HG03442 (cell line): ENCODE data around the gene MYH8.

ENCODE experiments used
- ATAC-seq: cut with Tn5 transposase; IDR thresholded peaks from one replicate; pipeline ENCODE4 v1.9.1; 2021; ENCODE audit warnings: mild to moderate bottlenecking, moderate library complexity; ENCODE audit not compliant: unreplicated experiment

The MYH8 gene

GRCh38 chr17:10421900-10422542 is at the start of gene MYH8:
Gene MYH8, minus strand, starts transcription at chr17:10421950. Its CDS starts 1,723 bp downstream, at chr17:10420227.
- ATAC-seq: no peak

DNA sequence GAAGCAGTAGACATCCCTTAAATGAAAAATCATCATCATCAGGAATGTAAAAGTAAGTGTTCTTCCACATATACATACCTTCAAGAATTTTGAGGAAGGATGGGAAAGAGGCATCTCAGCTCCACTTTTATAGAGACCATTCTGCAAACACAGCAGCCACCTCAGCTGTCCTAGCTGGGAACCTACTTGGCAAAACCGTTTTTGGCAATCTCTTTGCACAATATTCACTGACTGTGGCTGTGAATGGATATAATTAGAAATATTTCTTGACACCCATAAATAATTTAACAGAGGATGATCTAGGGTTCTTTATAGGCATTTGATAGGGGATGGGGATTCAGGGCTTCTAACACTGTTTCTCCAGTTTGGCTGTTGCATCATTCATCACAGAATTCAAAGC is 47.7 kb upstream of the MYH8 start, which contains the start of gene MYH4:
TSS of gene MYH4 (minus strand) at position 101 of the 400 bp plus-strand sequence. CDS start 2,814 bp downstream, outside the sequence.
- ATAC-seq: no peak

GRCh38 chr17:10463402-10463801 is 41.7 kb upstream of the MYH8 start:
- ATAC-seq: no peak

GRCh38 chr17:10460062-10460461 is 38.3 kb upstream of the MYH8 start:
- ATAC-seq: no peak

- no peak for ATAC-seq
Observed at GRCh38 chr17:10458701-10459100, 37.0 kb upstream of the MYH8 start.

GRCh38 chr17:10457952-10458351 is 36.2 kb upstream of the MYH8 start:
- ATAC-seq: no peak

GRCh38 chr17:10447026-10447931 is 25.5 kb upstream of the MYH8 start:
- ATAC-seq: no peak

DNA sequence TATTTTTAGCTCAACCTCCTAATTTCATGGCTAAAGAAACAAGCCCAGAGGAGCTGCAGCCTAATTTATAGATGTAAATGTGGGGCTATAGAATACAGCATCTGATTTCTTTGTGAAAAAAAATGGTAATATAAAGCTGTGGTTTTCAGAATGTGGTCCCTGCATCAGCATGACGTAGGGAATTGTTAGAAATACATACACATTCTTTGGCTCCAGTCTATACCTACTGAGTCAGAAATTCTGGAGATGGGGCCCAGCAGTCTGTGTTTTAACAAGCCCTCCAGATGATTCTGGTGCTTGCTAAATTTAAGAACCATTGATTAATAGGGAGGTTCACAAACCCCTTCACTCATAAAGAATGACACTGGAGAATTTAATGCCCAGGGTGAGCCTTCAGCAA is 18.1 kb upstream of the MYH8 start:
- no peak for ATAC-seq

- ATAC-seq: no peak
Observed at GRCh38 chr17:10435096-10435495, 13.3 kb upstream of the MYH8 start.

DNA sequence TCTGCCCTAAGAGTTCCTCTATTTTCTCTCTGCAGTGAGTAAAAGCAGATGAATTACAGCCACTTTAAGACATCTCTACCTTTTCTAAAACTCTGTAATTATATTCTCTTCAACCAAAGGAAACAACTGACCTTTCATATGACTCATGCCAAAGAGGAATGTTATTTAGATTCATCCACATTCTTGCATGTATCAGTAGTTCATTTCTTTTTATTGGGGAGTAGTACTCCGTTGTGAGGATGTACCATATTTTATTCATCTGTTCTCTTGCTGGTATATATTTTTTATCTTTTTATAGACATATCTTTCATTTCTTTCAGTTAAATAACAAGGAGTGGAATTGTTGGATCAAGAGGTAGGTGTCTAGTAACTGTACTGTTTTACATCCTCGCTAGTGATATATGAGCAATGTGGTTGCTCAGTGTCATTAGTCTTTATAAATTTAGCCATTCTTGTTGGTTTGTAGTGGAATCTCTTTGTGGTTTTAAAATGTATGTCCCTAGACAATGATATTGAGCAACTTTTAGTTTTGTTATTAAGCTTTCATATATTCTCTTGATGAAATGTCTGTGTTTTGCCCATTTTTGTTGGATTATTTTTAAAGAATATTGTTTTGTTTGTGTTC is 7.8 kb upstream of the MYH8 start:
- no peak for ATAC-seq

- ATAC-seq: no peak
Observed at GRCh38 chr17:10428781-10429180, 7.0 kb upstream of the MYH8 start.

- no peak for ATAC-seq
Observed at GRCh38 chr17:10421211-10421610, 539 bp downstream of the MYH8 start.

GRCh38 chr17:10420811-10421210 is 939 bp downstream of the MYH8 start:
- no peak for ATAC-seq

GRCh38 chr17:10417431-10417830 is 4.3 kb downstream of the MYH8 start:
- ATAC-seq: no peak

DNA sequence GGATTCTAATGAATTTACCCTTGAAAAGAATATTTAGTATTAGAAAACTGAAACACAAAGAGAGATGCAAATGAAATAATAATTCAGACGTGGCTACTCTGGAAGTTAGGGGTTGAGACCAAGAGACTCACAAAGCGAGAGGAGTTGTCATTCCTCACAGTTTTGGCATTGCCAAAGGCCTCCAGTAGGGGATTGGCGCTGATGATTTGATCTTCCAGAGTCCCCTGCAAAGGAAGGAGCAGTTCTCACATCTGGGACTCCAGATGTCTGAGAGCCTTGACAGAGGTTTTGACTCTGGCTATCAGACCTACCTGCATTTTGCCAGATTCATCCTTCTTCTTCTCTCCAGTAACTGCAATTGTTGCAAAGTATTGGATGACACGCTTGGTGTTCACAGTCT is 6.6 kb downstream of the MYH8 start:
- ATAC-seq: no peak

- no peak for ATAC-seq
Observed at GRCh38 chr17:10403589-10403988, 18.2 kb downstream of the MYH8 start.

DNA sequence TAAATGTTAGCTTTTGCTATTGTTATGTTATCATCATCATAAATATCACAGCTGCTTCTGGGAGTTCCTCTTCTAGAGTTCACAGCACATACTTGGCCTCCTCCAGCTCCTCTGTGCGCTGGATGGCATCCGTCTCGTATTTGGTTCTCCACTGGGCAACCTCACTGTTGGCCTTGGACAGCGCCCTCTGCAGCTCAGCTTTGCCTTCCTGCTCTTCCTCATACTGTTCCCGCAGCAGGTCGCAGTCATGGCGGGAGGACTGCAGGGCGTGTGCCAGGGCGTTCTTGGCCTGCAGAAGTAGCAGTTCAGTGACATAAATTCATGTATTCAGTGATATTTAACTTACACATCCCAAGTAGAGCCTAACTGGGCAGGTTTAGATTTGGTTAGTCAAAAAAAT is 23.4 kb downstream of the MYH8 start:
- no peak for ATAC-seq

DNA sequence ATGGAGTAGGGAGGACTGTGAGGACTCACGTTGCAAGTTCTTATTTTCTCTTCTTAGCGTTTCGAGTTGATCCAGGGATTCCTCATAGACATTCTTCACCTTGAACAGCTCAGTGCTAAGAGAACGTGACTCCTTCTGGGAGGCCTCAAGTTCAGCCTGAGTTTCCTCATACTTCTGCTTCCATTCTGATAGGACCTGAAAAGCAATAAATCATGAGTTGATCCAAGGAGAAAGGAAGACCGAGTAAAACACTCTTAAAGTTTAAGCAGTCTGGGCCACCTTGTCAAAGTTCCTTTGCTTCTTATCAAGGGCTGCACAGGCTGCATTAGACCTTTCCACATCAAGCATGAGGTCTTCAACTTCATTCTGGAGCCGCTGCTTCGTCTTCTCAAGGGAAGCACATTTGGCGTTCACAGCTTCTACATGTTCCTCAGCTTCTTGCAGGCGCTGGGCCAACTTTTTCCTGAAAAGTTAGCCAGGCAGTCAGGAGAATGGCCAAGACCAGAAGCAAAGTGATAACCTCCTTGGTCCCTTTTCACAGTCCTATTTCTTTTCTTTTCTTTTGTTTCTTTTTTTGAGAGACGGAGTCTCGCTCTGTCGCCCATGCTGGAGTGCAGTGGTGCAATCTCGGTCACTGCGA is 25.1 kb downstream of the MYH8 start:
- ATAC-seq: no peak

- ATAC-seq: no peak
Observed at GRCh38 chr17:10394201-10394887, 27.4 kb downstream of the MYH8 start.

- ATAC-seq: no peak
Observed at GRCh38 chr17:10392880-10393279, 28.9 kb downstream of the MYH8 start.

GRCh38 chr17:10385871-10386270 is 35.9 kb downstream of the MYH8 start:
- no peak for ATAC-seq
